Sciatic nerve (tissue), 2 donors: ENCODE results near the gene OR4C46. TPM values are rescaled to one million over a fixed set of nuclear protein-coding genes. Genes with fewer than 3 reads are reported as not detected.
"Not testable (repeated sequence)": the region's sequence is repeated elsewhere in the genome, so short reads cannot be mapped to it uniquely, and the experiment has no call there.

Experiments used
- ATAC-seq: fragments of 200-7000 bp; cut with Tn5 transposase; one replicate; pipeline ENCODE4 v1.9.1; 2020; ENCODE audit warnings: mild to moderate bottlenecking, moderate library complexity
- DNase-seq: peaks from one replicate; pipeline ENCODE4 v3.0.0-alpha.2; 2020; ENCODE audit warnings: low spot score
- intact Hi-C: fragments of 100-400 bp; cut with DNase I; formaldehyde crosslinking; loops from one replicate; pipeline ENCODE4 v1.14.2; 2022
- total RNA-seq: library from RNA; stranded (reverse); fragmentation: NEBNext Ultra II Directional; extraction: Animal tissue kit (Norgen Biotek cat#: 25700); gene quantifications from one replicate; pipeline ENCODE4 v1.2.1, GENCODE V29; 2021
- donor health status: DM: no; HTN: no; CAD: no.
- donor health status: DM: no; HTN: no; CAD: no.

Gene OR4C46
- not detected for total RNA-seq

GRCh38 chr11:54603898-54604297 lies at the start of gene OR4C46:
Gene OR4C46 (minus strand): TSS chr11:54603998. CDS start chr11:54603998, 0 bp downstream.
- no peak for DNase-seq
- ATAC-seq, result no peak
- intact Hi-C loops, result no loop called here

- DNase-seq, intact Hi-C loops, ATAC-seq: not testable (repeated sequence)
Observed at GRCh38 chr11:54645606-54646005, 41.8 kb upstream of the OR4C46 start.

- ATAC-seq, intact Hi-C loops, DNase-seq: not testable (repeated sequence)
Observed at GRCh38 chr11:54561439-54561838, 42.4 kb downstream of the OR4C46 start.

- no peak for ATAC-seq
- intact Hi-C loops, result no loop called here
- no peak for DNase-seq
Observed at GRCh38 chr11:54558919-54559318, 44.9 kb downstream of the OR4C46 start.

- ATAC-seq, result no peak
- intact Hi-C loops, result no loop called here
- DNase-seq, result no peak
Observed at GRCh38 chr11:54558407-54558806, 45.4 kb downstream of the OR4C46 start.

Other genes with a start within 250 kb of the OR4C46 start
- not detected for gene OR4A5, start 102.8 kb upstream of the OR4C46 start, total RNA-seq